HUES64 (cell line): Measurements from ENCODE around the gene MTMR3.

Experiments used
- H3K27ac ChIP-seq: 2 replicates; pipeline ENCODE4 v1.7.0; 2013; ENCODE audit warnings: low read depth, low read length, inconsistent platforms
- H3K27me3 ChIP-seq: 2 replicates; pipeline ENCODE4 v1.6.1; 2013; ENCODE audit warnings: mild to moderate bottlenecking, low read length; ENCODE audit not compliant: insufficient read depth
- H3K36me3 ChIP-seq: 2 replicates; pipeline ENCODE4 v1.6.1; 2013; ENCODE audit warnings: mild to moderate bottlenecking, low read length; ENCODE audit not compliant: insufficient read depth
- H3K4me1 ChIP-seq: 2 replicates; pipeline ENCODE4 v1.6.1; 2013; ENCODE audit warnings: mild to moderate bottlenecking, low read length, moderate library complexity; ENCODE audit not compliant: insufficient read depth
- H3K4me3 ChIP-seq: 2 replicates; pipeline ENCODE4 v1.5.1; 2013; ENCODE audit warnings: mild to moderate bottlenecking, low read length, moderate library complexity
- H3K9ac ChIP-seq: 2 replicates; pipeline ENCODE4 v1.6.1; 2013; ENCODE audit warnings: mild to moderate bottlenecking, low read depth, low read length
- H3K9me3 ChIP-seq: 2 replicates; pipeline ENCODE4 v1.6.1; 2013; ENCODE audit warnings: low read depth, low read length; ENCODE audit not compliant: insufficient read depth
- WGBS: fragments of 150-250, 120-280 bp; methylation state at CpG from one replicate; pipeline ENCODE4 v1.1.7; 2013; ENCODE audit warnings: missing lambda C conversion rate; 5-methylcytosine and 5-hydroxymethylcytosine counted together

MTMR3 gene

DNA sequence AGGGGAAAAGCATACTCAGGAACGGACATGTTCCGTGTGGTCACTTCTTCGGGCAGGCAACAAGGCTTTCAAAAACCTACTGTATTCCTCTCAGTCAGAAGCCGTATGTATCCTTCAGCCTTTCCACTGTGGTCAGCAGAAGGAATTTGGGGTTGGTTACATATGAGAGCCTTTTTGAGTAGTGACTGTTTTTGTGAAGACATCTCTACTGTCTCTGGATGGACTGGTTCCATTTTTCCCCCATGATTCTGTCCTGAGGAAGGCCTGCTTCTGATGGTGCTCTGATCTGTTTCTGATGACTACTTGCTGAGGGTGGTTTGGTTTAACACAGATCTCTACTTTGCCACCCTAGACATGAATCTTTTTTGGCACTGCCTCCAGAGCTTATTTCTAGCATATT lies 133.6 kb downstream of the MTMR3 start:
- WGBS = 95% methylated on average over 4 of the region's 4 CpGs
- Histone ChIP-seq H3K4me3 (no peak overlapping the region), H3K4me1 (no peaks in the 10 kb centered on the region), H3K27me3 (no peaks in the 10 kb centered on the region), H3K36me3 (peaks cover 89% of the 10 kb centered on the region), H3K9me3 (no peaks in the 10 kb centered on the region), H3K27ac (no peak overlapping the region), H3K9ac (no peak overlapping the region)

- H3K27me3 ChIP-seq = no peaks in the 10 kb centered on the region
- WGBS = 92% methylated on average over 4 of the region's 4 CpGs
- H3K4me3 ChIP-seq = no peak overlapping the region
- no peaks in the 10 kb centered on the region for H3K4me1 ChIP-seq
- no peak overlapping the region for H3K27ac ChIP-seq
- H3K36me3 ChIP-seq = peaks cover 89% of the 10 kb centered on the region
- H3K9me3 ChIP-seq = no peaks in the 10 kb centered on the region
- no peak overlapping the region for H3K9ac ChIP-seq
Observed at GRCh38 chr22:30017375-30018223, 134.6 kb downstream of the MTMR3 start.

- no peaks in the 10 kb centered on the region for H3K27me3 ChIP-seq
- no peaks in the 10 kb centered on the region for H3K9me3 ChIP-seq
- no peak overlapping the region for H3K4me3 ChIP-seq
- no peak overlapping the region for H3K9ac ChIP-seq
- no peaks in the 10 kb centered on the region for H3K4me1 ChIP-seq
- WGBS = 95% methylated on average over 9 of the region's 9 CpGs
- peaks cover 93% of the 10 kb centered on the region for H3K36me3 ChIP-seq
- no peak overlapping the region for H3K27ac ChIP-seq
Observed at GRCh38 chr22:30020511-30020910, 137.5 kb downstream of the MTMR3 start.

GRCh38 chr22:30021338-30021737 lies 138.4 kb downstream of the MTMR3 start:
- Histone ChIP-seq H3K36me3 (peaks cover 93% of the 10 kb centered on the region), H3K9me3 (no peaks in the 10 kb centered on the region), H3K27me3 (no peaks in the 10 kb centered on the region), H3K4me1 (no peaks in the 10 kb centered on the region), H3K9ac (no peak overlapping the region), H3K27ac (no peak overlapping the region), H3K4me3 (no peak overlapping the region)
- 94% methylated on average over 3 of the region's 3 CpGs for WGBS

GRCh38 chr22:30021881-30022619 lies 139.1 kb downstream of the MTMR3 start:
- no peak overlapping the region for H3K27ac ChIP-seq
- H3K27me3 ChIP-seq = no peaks in the 10 kb centered on the region
- peaks cover 93% of the 10 kb centered on the region for H3K36me3 ChIP-seq
- no peak overlapping the region for H3K4me3 ChIP-seq
- H3K9me3 ChIP-seq = no peaks in the 10 kb centered on the region
- H3K9ac ChIP-seq = no peak overlapping the region
- H3K4me1 ChIP-seq = no peaks in the 10 kb centered on the region
- 96% methylated on average over 8 of the region's 8 CpGs for WGBS

- Histone ChIP-seq H3K27ac (no peak overlapping the region), H3K9me3 (no peaks in the 10 kb centered on the region), H3K4me3 (no peak overlapping the region), H3K9ac (no peak overlapping the region), H3K4me1 (no peaks in the 10 kb centered on the region), H3K36me3 (peaks cover 93% of the 10 kb centered on the region), H3K27me3 (no peaks in the 10 kb centered on the region)
- WGBS = 90% methylated on average over 4 of the region's 4 CpGs
Observed at GRCh38 chr22:30023099-30023660, 140.2 kb downstream of the MTMR3 start.

DNA sequence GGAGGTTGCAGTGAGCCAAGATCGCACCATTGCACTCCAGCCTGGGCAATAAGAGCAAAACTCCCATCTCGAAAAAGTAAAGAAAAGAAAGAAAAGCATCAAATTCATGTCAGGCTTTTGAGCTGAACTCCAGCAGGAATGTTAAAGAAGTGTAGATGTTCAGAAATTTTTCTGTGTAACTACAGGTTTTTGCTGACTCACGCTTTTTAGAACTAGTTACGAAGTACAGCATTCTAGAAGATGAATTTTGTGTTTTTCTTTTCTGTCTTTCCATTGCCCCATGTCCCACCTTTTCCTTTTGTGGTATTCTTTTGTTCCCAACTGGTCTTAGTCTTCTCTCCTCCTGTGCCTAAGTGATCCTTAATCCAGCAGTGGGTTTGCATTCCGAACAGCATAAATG lies 141.3 kb downstream of the MTMR3 start:
- 96% methylated on average over 5 of the region's 5 CpGs for WGBS

GRCh38 chr22:30025221-30025620 lies 142.2 kb downstream of the MTMR3 start:
- Histone ChIP-seq H3K9ac (no peak overlapping the region), H3K27ac (no peak overlapping the region), H3K9me3 (no peaks in the 10 kb centered on the region), H3K4me1 (no peaks in the 10 kb centered on the region), H3K4me3 (no peak overlapping the region), H3K36me3 (peaks cover 81% of the 10 kb centered on the region), H3K27me3 (no peaks in the 10 kb centered on the region)
- 93% methylated on average over 3 of the region's 3 CpGs for WGBS

More for the DNA sequence above, 141.3 kb downstream of the MTMR3 start:
- Histone ChIP-seq H3K36me3 (peaks cover 91% of the 10 kb centered on the region), H3K4me1 (no peaks in the 10 kb centered on the region), H3K27me3 (no peaks in the 10 kb centered on the region), H3K9ac (no peak overlapping the region), H3K4me3 (no peak overlapping the region), H3K9me3 (no peaks in the 10 kb centered on the region), H3K27ac (no peak overlapping the region)

GRCh38 chr22:30026756-30027155 lies 143.8 kb downstream of the MTMR3 start:
- Histone ChIP-seq H3K9ac (no peak overlapping the region), H3K4me3 (no peak overlapping the region), H3K9me3 (no peaks in the 10 kb centered on the region), H3K36me3 (peaks cover 67% of the 10 kb centered on the region), H3K27me3 (no peaks in the 10 kb centered on the region), H3K4me1 (no peaks in the 10 kb centered on the region), H3K27ac (no peak overlapping the region)
- 91% methylated on average over 2 of the region's 2 CpGs for WGBS

DNA sequence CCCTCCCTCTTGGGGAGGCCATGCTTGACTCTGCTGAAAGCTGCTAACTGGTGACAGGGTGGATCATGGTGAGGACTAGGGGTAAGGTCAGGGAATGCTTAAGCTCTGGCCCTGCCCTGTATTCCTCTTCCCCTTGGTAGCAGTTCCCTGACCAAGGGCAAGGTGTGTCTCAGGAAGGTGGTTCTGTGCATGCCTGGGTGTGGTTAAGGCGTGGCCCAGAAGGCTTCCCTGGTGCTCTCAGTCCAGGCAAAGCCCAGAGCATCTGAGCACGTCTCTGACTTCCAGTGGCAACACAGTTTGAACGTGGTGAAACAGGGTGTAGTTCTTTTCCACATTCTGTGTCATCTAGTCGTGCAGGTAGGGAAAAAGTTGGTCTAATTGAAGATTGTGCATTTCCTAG lies 144.2 kb downstream of the MTMR3 start:
- WGBS = 78% methylated on average over 4 of the region's 4 CpGs
- Histone ChIP-seq H3K27me3 (no peaks in the 10 kb centered on the region), H3K4me1 (no peaks in the 10 kb centered on the region), H3K27ac (no peak overlapping the region), H3K9ac (no peak overlapping the region), H3K4me3 (no peak overlapping the region), H3K36me3 (peaks cover 62% of the 10 kb centered on the region), H3K9me3 (no peaks in the 10 kb centered on the region)

DNA sequence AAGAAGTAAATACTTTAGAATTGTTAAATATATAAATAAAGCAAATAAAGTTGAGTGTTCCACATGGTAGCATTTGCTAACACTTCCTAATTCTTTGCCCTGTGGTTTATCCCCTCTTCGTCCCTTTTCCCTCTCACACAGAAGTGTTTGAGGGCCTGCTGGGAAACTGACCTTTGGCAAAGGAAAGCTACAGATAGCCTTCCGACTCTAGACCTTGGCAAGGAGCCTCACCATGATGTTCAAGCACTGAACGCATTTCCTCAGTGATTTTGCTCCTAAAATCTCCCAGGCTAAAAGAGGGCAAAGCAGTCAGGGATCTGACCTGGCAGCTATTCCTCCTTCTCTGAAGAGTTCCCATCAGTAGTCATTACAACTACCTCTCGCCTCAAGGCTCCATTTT lies 144.8 kb downstream of the MTMR3 start:
- no peaks in the 10 kb centered on the region for H3K4me1 ChIP-seq
- no peaks in the 10 kb centered on the region for H3K9me3 ChIP-seq
- H3K27ac ChIP-seq = no peak overlapping the region
- H3K4me3 ChIP-seq = no peak overlapping the region
- 91% methylated on average over 4 of the region's 4 CpGs for WGBS
- no peak overlapping the region for H3K9ac ChIP-seq
- no peaks in the 10 kb centered on the region for H3K27me3 ChIP-seq
- peaks cover 56% of the 10 kb centered on the region for H3K36me3 ChIP-seq
